DMS 273 (cell line): Measurements from ENCODE around the gene ETV6.

Experiments used
- DNase-seq: peaks from one replicate; lab custom pipeline; 2025; ENCODE audit not compliant: unreplicated experiment; lab: John Stamatoyannopoulos, UW

Gene ETV6

GRCh38 chr12:11771895-11772502 is 122.5 kb downstream of the ETV6 start:
- no peak for DNase-seq

- no peak for DNase-seq
Observed at GRCh38 chr12:11773889-11774677, 124.6 kb downstream of the ETV6 start.

- DNase-seq, result no peak
Observed at GRCh38 chr12:11774821-11775220, 125.3 kb downstream of the ETV6 start.

GRCh38 chr12:11776316-11776715 is 126.8 kb downstream of the ETV6 start:
- no peak for DNase-seq

GRCh38 chr12:11777451-11777850 is 128.0 kb downstream of the ETV6 start:
- DNase-seq, result no peak

GRCh38 chr12:11777962-11778361 is 128.5 kb downstream of the ETV6 start:
- no peak for DNase-seq

GRCh38 chr12:11778713-11779685 is 129.5 kb downstream of the ETV6 start:
- no peak for DNase-seq

GRCh38 chr12:11780521-11781101 is 131.1 kb downstream of the ETV6 start:
- DNase-seq, result no peak

GRCh38 chr12:11782914-11783420 is 133.5 kb downstream of the ETV6 start:
- DNase-seq, result no peak

- peak; percentile 9 for DNase-seq
Observed at GRCh38 chr12:11785712-11786111, 136.2 kb downstream of the ETV6 start.

- DNase-seq, result no peak
Observed at GRCh38 chr12:11786638-11787365, 137.3 kb downstream of the ETV6 start.

- DNase-seq, result no peak
Observed at GRCh38 chr12:11787437-11787836, 138.0 kb downstream of the ETV6 start.

- DNase-seq, result no peak
Observed at GRCh38 chr12:11787933-11788849, 138.7 kb downstream of the ETV6 start.

GRCh38 chr12:11793921-11794710 is 144.6 kb downstream of the ETV6 start:
- no peak for DNase-seq

- no peak for DNase-seq
Observed at GRCh38 chr12:11794751-11795150, 145.3 kb downstream of the ETV6 start.

- no peak for DNase-seq
Observed at GRCh38 chr12:11795192-11795912, 145.9 kb downstream of the ETV6 start.

- no peak for DNase-seq
Observed at GRCh38 chr12:11795913-11796459, 146.5 kb downstream of the ETV6 start.
